Gastroesophageal sphincter (tissue), 3 donors: Measurements from ENCODE around the gene LCTL.

ENCODE experiments used
- POLR2A ChIP-seq, 2 donors: fragments of 450-650 bp; IDR thresholded peaks; one replicate each; pipeline ENCODE4 v1.6.1; 2017; ENCODE audit warnings: antibody characterized with exemption in 2 of 2, mild to moderate bottlenecking in 2 of 2, moderate library complexity in 1 of 2
- TF ChIP-seq, protein P1 (sequence below), 4 experiments: fragments of 200-600 bp in 2 of 4; fragments of 450-650 bp in 2 of 4; sonication (generic) in 1 of 4; IDR thresholded peaks; one replicate each; pipeline ENCODE4 v1.5.1; 2017 to 2019; ENCODE audit warnings: antibody characterized with exemption in 4 of 4, mild to moderate bottlenecking in 2 of 4, moderate library complexity in 2 of 4

DNA sequence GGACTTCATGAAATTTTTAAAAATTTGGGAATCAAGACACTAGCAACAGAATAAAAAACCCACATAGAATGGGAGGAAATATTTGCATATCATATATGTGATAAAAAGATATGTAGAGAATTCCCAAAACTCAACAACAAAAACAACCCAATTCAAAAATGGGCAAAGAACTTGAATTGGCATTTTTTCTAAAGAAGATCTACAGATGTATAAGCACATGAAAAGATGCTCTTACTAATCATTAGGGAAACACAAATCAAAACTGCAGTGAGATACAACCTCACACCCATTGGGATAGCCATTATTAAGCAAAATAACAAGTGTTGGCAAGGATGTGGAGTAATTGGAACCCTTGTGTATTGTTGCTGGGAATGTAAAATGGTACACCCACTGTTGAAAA is 10.1 kb downstream of the LCTL start:
- TF ChIP-seq, protein P1, sequence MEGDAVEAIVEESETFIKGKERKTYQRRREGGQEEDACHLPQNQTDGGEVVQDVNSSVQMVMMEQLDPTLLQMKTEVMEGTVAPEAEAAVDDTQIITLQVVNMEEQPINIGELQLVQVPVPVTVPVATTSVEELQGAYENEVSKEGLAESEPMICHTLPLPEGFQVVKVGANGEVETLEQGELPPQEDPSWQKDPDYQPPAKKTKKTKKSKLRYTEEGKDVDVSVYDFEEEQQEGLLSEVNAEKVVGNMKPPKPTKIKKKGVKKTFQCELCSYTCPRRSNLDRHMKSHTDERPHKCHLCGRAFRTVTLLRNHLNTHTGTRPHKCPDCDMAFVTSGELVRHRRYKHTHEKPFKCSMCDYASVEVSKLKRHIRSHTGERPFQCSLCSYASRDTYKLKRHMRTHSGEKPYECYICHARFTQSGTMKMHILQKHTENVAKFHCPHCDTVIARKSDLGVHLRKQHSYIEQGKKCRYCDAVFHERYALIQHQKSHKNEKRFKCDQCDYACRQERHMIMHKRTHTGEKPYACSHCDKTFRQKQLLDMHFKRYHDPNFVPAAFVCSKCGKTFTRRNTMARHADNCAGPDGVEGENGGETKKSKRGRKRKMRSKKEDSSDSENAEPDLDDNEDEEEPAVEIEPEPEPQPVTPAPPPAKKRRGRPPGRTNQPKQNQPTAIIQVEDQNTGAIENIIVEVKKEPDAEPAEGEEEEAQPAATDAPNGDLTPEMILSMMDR (IDR thresholded peaks at IDR 0.05), result no peak
- no peak for TF ChIP-seq POLR2A (IDR thresholded peaks at IDR 0.05)
